ENCODE results near the gene TASOR.

TASOR gene

GRCh38 chr3:56673781-56674457, 9.1 kb downstream of the TASOR start:
- H3K36me3 Mint-ChIP-seq (ENCODE audit: low read depth): peaks cover 49% of the 10 kb centered on the region

GRCh38 chr3:56667973-56668579, 15.0 kb downstream of the TASOR start:
- TF ChIP-seq CTCF (IDR thresholded peaks at IDR 0.05; ENCODE audit: unreplicated experiment in 3 of 3): no peak
- H3K4me1 Mint-ChIP-seq: no peaks in the 10 kb centered on the region
- no peak overlapping the region for H3K27ac Mint-ChIP-seq
- H3K9me3 Mint-ChIP-seq: no peaks in the 10 kb centered on the region
- H3K27me3 Mint-ChIP-seq (ENCODE audit: low read depth): no peaks in the 10 kb centered on the region
- no peak overlapping the region for H3K4me3 Mint-ChIP-seq
- H3K36me3 Mint-ChIP-seq (ENCODE audit: low read depth): peaks cover 70% of the 10 kb centered on the region

More at GRCh38 chr3:56673781-56674457, 9.1 kb downstream of the TASOR start:
- Mint-ChIP-seq H3K4me3 (no peak overlapping the region), H3K27me3 (ENCODE audit: low read depth) (no peaks in the 10 kb centered on the region), H3K4me1 (peaks cover 6% of the 10 kb centered on the region), H3K9me3 (peaks cover 6% of the 10 kb centered on the region), H3K27ac (no peak overlapping the region)
- TF ChIP-seq CTCF (IDR thresholded peaks at IDR 0.05; ENCODE audit: unreplicated experiment in 3 of 3): no peak

- Mint-ChIP-seq H3K27me3 (ENCODE audit: low read depth) (no peaks in the 10 kb centered on the region), H3K4me1 (no peaks in the 10 kb centered on the region), H3K9me3 (no peaks in the 10 kb centered on the region), H3K36me3 (ENCODE audit: low read depth) (peaks cover 67% of the 10 kb centered on the region), H3K27ac (no peak overlapping the region), H3K4me3 (no peak overlapping the region)
- TF ChIP-seq CTCF (IDR thresholded peaks at IDR 0.05; ENCODE audit: unreplicated experiment in 3 of 3): no peak
These were observed 18.2 kb downstream of the TASOR start for GRCh38 chr3:56664823-56665222.

- no peak overlapping the region for H3K27ac Mint-ChIP-seq
- peaks cover 4% of the 10 kb centered on the region for H3K9me3 Mint-ChIP-seq
- no peaks in the 10 kb centered on the region for H3K4me1 Mint-ChIP-seq
- H3K4me3 Mint-ChIP-seq: no peak overlapping the region
- peaks cover 93% of the 10 kb centered on the region for H3K36me3 Mint-ChIP-seq (ENCODE audit: low read depth)
- no peak for TF ChIP-seq CTCF (IDR thresholded peaks at IDR 0.05; ENCODE audit: unreplicated experiment in 3 of 3)
- no peaks in the 10 kb centered on the region for H3K27me3 Mint-ChIP-seq (ENCODE audit: low read depth)
These were observed 27.4 kb downstream of the TASOR start for GRCh38 chr3:56655709-56656108.

GRCh38 chr3:56654460-56654859, 28.6 kb downstream of the TASOR start:
- Mint-ChIP-seq H3K27ac (no peak overlapping the region), H3K4me1 (no peaks in the 10 kb centered on the region), H3K4me3 (no peak overlapping the region), H3K36me3 (ENCODE audit: low read depth) (peaks cover 93% of the 10 kb centered on the region), H3K27me3 (ENCODE audit: low read depth) (no peaks in the 10 kb centered on the region), H3K9me3 (peaks cover 4% of the 10 kb centered on the region)
- no peak for TF ChIP-seq CTCF (IDR thresholded peaks at IDR 0.05; ENCODE audit: unreplicated experiment in 3 of 3)

- Mint-ChIP-seq H3K27ac (no peak overlapping the region), H3K27me3 (ENCODE audit: low read depth) (no peaks in the 10 kb centered on the region), H3K36me3 (ENCODE audit: low read depth) (peaks cover 74% of the 10 kb centered on the region), H3K4me3 (no peak overlapping the region), H3K9me3 (no peaks in the 10 kb centered on the region), H3K4me1 (no peaks in the 10 kb centered on the region)
- TF ChIP-seq CTCF (IDR thresholded peaks at IDR 0.05; ENCODE audit: unreplicated experiment in 3 of 3): no peak
These were observed 37.7 kb downstream of the TASOR start for GRCh38 chr3:56645407-56645806.

Data from nephron (organoid).